HepG2 (cell line): ENCODE measurements around the gene FZD4. TPM values are rescaled to one million over a fixed set of nuclear protein-coding genes. Genes with fewer than 3 reads are reported as not detected.
A peak's percentile ranks its signal among the peaks of the same experiment; 100 is the strongest.

Source experiments
- CHD2 ChIP-seq: IDR thresholded peaks from 2 replicates; pipeline ENCODE4 v1.6.1; 2011; ENCODE audit warnings: low read depth, low read length, improper control_type of control experiment
- EHMT2 ChIP-seq: fragments of 200-600 bp; sonication (generic); IDR thresholded peaks from 2 replicates; pipeline ENCODE4 v1.7.0; 2017; ENCODE audit warnings: antibody characterized with exemption, low read depth, low read length, borderline replicate concordance
- FOXA1 ChIP-seq, 2 experiments: fragments of 450-650 bp in 1 of 2; sonication (generic) in 1 of 2; formaldehyde crosslinking in 1 of 2; IDR thresholded peaks; 2 replicates each; pipeline versions ENCODE4 v1.4.0 to v1.6.1; 2016 to 2020; ENCODE audit warnings: missing genetic modification reagents in 1 of 2
- FOXP1 ChIP-seq, 2 experiments: fragments of 450-650 bp in 1 of 2; IDR thresholded peaks; 2 replicates each; pipeline ENCODE4 v1.6.1; 2017 to 2018; ENCODE audit warnings: antibody characterized with exemption in 1 of 2
- GATAD2A ChIP-seq: IDR thresholded peaks from 2 replicates; pipeline ENCODE4 v1.6.1; 2016
- IRX3 ChIP-seq: sonication (generic); formaldehyde crosslinking; IDR thresholded peaks from 2 replicates; pipeline ENCODE4 v1.8.1; 2023; ENCODE audit warnings: mild to moderate bottlenecking, low read depth, missing genetic modification reagents, borderline replicate concordance
- ISL2 ChIP-seq: sonication (generic); formaldehyde crosslinking; IDR thresholded peaks from 2 replicates; pipeline ENCODE4 v1.5.0; 2020; ENCODE audit warnings: missing genetic modification reagents
- KLF16 ChIP-seq, 2 experiments: sonication (generic) in 1 of 2; formaldehyde crosslinking in 1 of 2; IDR thresholded peaks; 2 replicates each; pipeline versions ENCODE4 v1.6.1 to v1.8.0; 2016 to 2023; ENCODE audit warnings: missing genetic modification reagents in 2 of 2, missing compliant biosample characterization in 1 of 2
- KMT2A ChIP-seq: sonication (generic); formaldehyde crosslinking; IDR thresholded peaks from 2 replicates; pipeline ENCODE4 v1.4.0; 2020; ENCODE audit warnings: missing genetic modification reagents
- NCOA5 ChIP-seq: sonication (generic); formaldehyde crosslinking; IDR thresholded peaks from 2 replicates; pipeline ENCODE4 v1.4.0; 2020; ENCODE audit warnings: missing genetic modification reagents
- NFIB ChIP-seq: sonication (generic); formaldehyde crosslinking; IDR thresholded peaks from 2 replicates; pipeline ENCODE4 v1.9.0; 2021; ENCODE audit warnings: missing genetic modification reagents, mild to moderate bottlenecking, borderline replicate concordance
- RARA ChIP-seq: IDR thresholded peaks from 2 replicates; pipeline ENCODE4 v1.6.1; 2016; ENCODE audit warnings: missing genetic modification reagents, missing compliant biosample characterization
- SMYD3 ChIP-seq: sonication (generic); formaldehyde crosslinking; IDR thresholded peaks from 2 replicates; pipeline ENCODE4 v1.8.1; 2023; ENCODE audit warnings: mild to moderate bottlenecking, missing genetic modification reagents
- TARDBP ChIP-seq: sonication (generic); formaldehyde crosslinking; IDR thresholded peaks from 2 replicates; pipeline ENCODE4 v1.8.0; 2022; ENCODE audit warnings: mild to moderate bottlenecking, missing genetic modification reagents
- ZNF20 ChIP-seq: sonication (generic); formaldehyde crosslinking; IDR thresholded peaks from 2 replicates; pipeline ENCODE4 v1.4.0; 2020; ENCODE audit warnings: mild to moderate bottlenecking, moderate library complexity, missing genetic modification reagents
- ZNF235 ChIP-seq: sonication (generic); formaldehyde crosslinking; IDR thresholded peaks from 2 replicates; pipeline ENCODE4 v1.8.1; 2023; ENCODE audit warnings: mild to moderate bottlenecking, missing genetic modification reagents, borderline replicate concordance
- ZNF577 ChIP-seq: sonication (generic); formaldehyde crosslinking; IDR thresholded peaks from 2 replicates; pipeline ENCODE4 v1.4.0; 2020; ENCODE audit warnings: mild to moderate bottlenecking, low read depth, missing genetic modification reagents, borderline replicate concordance
- ZNF644 ChIP-seq: IDR thresholded peaks from 2 replicates; pipeline ENCODE4 v1.6.1; 2016; ENCODE audit warnings: low read depth
- ZNF670 ChIP-seq: sonication (generic); formaldehyde crosslinking; IDR thresholded peaks from 2 replicates; pipeline ENCODE4 v1.8.0; 2022; ENCODE audit warnings: mild to moderate bottlenecking, missing genetic modification reagents, borderline replicate concordance
- ZNF747 ChIP-seq: sonication (generic); formaldehyde crosslinking; IDR thresholded peaks from 2 replicates; pipeline ENCODE4 v1.8.1; 2023; ENCODE audit warnings: missing genetic modification reagents, mild to moderate bottlenecking, borderline replicate concordance
- ZSCAN12 ChIP-seq: sonication (generic); formaldehyde crosslinking; IDR thresholded peaks from 2 replicates; pipeline ENCODE4 v1.9.0; 2021; ENCODE audit warnings: mild to moderate bottlenecking, missing genetic modification reagents
- polyA plus RNA-seq, 8 experiments: library from polyadenylated mRNA; depleted of rRNA in 3 of 8; stranded (reverse) in 7 of 8; unstranded in 1 of 8; fragments of >200 nt; fragmentation: Illumina TruSeq in 4 of 8; extraction: Trizol in 4 of 8; gene quantifications; 2 replicates each; pipeline versions ENCODE4 v1.2.1 to v1.2.3, GENCODE V29; 2011 to 2016; ENCODE audit warnings: low read depth in 4 of 8, missing spikeins in 1 of 8, mixed read lengths in 1 of 8; ENCODE audit not compliant: insufficient read depth in 1 of 8
- total RNA-seq, 5 experiments: library from RNA; depleted of rRNA; stranded (reverse); fragments of >200 nt; fragmentation: Illumina TruSeq; extraction: Trizol; gene quantifications; 2 replicates each; pipeline ENCODE4 v1.2.3, GENCODE V29; 2016; ENCODE audit warnings: low read depth in 1 of 5
- TF ChIP-seq, protein P1 (sequence below): sonication (generic); formaldehyde crosslinking; IDR thresholded peaks from 2 replicates; pipeline ENCODE4 v1.5.1; 2020; ENCODE audit warnings: mild to moderate bottlenecking, missing genetic modification reagents
- TF ChIP-seq, protein P2 (sequence below): IDR thresholded peaks from 2 replicates; pipeline ENCODE4 v1.4.0; 2020; ENCODE audit warnings: mild to moderate bottlenecking, missing genetic modification reagents

The FZD4 gene
- total and polyA plus RNA-seq, 2 of the 13 experiments (the other 11 are each of a cell fraction or from before 2014, with no cell fraction given), result 46.5 to 70.4 TPM

DNA sequence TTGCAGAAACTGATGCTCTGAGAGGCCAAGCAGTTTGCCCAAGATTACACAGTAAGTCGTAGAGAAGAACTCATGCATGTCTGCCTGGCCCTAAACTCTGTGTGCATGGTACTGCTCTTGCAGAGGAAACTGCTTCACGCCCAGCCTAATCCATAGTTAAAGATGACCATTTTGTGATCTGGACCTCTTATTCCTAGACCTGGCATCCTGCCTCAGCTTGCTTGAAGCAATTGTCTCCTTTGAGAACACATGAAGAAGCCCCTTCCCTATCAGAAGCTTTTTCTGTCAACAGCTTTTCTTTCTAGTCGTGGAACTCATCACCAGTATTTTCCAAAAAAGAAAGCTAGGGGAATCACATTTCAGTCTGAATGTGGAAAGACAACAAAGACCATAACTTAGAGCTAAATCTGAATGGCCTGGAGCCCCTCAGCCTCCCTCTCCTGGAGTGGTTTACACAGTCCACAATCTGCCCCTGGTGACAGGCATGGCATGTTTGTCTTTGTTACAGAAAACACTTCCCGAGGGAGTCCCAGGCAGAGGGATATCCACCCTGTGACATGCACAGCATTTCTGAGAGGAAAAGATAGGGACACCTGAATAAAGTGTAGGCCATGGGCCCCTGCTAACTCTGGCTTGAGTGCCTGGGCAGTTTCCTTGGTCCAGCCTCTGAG is 2.9 kb upstream of the FZD4 start (continued):
- TF ChIP-seq, protein P1, sequence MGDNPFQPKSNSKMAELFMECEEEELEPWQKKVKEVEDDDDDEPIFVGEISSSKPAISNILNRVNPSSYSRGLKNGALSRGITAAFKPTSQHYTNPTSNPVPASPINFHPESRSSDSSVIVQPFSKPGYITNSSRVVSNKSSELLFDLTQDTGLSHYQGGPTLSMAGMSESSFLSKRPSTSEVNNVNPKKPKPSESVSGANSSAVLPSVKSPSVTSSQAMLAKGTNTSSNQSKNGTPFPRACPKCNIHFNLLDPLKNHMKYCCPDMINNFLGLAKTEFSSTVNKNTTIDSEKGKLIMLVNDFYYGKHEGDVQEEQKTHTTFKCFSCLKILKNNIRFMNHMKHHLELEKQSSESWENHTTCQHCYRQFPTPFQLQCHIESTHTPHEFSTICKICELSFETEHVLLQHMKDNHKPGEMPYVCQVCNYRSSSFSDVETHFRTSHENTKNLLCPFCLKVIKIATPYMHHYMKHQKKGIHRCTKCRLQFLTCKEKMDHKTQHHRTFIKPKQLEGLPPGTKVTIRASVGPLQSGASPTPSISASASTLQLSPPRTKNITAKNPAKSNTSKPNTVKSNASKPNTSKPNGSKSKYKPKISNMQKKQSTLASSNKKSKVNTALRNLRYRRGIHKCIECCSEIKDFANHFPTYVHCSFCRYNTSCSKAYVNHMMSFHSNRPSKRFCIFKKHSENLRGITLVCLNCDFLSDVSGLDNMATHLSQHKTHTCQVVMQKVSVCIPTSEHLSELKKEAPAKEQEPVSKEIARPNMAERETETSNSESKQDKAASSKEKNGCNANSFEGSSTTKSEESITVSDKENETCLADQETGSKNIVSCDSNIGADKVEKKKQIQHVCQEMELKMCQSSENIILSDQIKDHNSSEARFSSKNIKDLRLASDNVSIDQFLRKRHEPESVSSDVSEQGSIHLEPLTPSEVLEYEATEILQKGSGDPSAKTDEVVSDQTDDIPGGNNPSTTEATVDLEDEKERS (CRISPR knock-in tag), result no peak
- peak; percentile 70 for TF ChIP-seq GATAD2A (CRISPR knock-in tag)
- 0 out of 2 replicates have a peak, but pooled peaks have one; percentile 50 for TF ChIP-seq SMYD3
- no peak for TF ChIP-seq ISL2 (CRISPR knock-in tag)
- TF ChIP-seq KMT2A, result no peak
- TF ChIP-seq ZNF20 (CRISPR knock-in tag), result no peak
- TF ChIP-seq ZSCAN12, result no peak
- TF ChIP-seq ZNF644 (CRISPR knock-in tag), result 0 out of 2 replicates have a peak, but pooled peaks have one; percentile 8
- peak; percentile 27; the same call in 1 of the 2 replicates for TF ChIP-seq TARDBP (CRISPR knock-in tag)
- TF ChIP-seq, protein P2, sequence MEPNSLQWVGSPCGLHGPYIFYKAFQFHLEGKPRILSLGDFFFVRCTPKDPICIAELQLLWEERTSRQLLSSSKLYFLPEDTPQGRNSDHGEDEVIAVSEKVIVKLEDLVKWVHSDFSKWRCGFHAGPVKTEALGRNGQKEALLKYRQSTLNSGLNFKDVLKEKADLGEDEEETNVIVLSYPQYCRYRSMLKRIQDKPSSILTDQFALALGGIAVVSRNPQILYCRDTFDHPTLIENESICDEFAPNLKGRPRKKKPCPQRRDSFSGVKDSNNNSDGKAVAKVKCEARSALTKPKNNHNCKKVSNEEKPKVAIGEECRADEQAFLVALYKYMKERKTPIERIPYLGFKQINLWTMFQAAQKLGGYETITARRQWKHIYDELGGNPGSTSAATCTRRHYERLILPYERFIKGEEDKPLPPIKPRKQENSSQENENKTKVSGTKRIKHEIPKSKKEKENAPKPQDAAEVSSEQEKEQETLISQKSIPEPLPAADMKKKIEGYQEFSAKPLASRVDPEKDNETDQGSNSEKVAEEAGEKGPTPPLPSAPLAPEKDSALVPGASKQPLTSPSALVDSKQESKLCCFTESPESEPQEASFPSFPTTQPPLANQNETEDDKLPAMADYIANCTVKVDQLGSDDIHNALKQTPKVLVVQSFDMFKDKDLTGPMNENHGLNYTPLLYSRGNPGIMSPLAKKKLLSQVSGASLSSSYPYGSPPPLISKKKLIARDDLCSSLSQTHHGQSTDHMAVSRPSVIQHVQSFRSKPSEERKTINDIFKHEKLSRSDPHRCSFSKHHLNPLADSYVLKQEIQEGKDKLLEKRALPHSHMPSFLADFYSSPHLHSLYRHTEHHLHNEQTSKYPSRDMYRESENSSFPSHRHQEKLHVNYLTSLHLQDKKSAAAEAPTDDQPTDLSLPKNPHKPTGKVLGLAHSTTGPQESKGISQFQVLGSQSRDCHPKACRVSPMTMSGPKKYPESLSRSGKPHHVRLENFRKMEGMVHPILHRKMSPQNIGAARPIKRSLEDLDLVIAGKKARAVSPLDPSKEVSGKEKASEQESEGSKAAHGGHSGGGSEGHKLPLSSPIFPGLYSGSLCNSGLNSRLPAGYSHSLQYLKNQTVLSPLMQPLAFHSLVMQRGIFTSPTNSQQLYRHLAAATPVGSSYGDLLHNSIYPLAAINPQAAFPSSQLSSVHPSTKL (CRISPR knock-in tag), result peak; percentile 57; the same call in 1 of the 2 replicates
- TF ChIP-seq ZNF670 (CRISPR knock-in tag), result no peak
- no peak for TF ChIP-seq ZNF577 (CRISPR knock-in tag)
- TF ChIP-seq ZNF235 (CRISPR knock-in tag), result no peak
- TF ChIP-seq EHMT2, result no peak
- TF ChIP-seq RARA (CRISPR knock-in tag), result peak; percentile 32; the same call in 1 of the 2 replicates
- no peak for TF ChIP-seq ZNF747 (CRISPR knock-in tag)
- no peak for TF ChIP-seq CHD2
- TF ChIP-seq FOXP1 (IDR thresholded peaks at IDR 0.05), result no peak
- peak; percentile 57; the same call in 1 of the 2 replicates for TF ChIP-seq FOXP1 (CRISPR knock-in tag; IDR thresholded peaks at IDR 0.05)
- no peak for TF ChIP-seq FOXA1 (IDR thresholded peaks at IDR 0.05)
- peak; percentile 70 for TF ChIP-seq FOXA1 (CRISPR knock-in tag; IDR thresholded peaks at IDR 0.05)
- TF ChIP-seq IRX3 (CRISPR knock-in tag), result peak; percentile 32; the same call in 1 of the 2 replicates
- TF ChIP-seq KLF16 (CRISPR knock-in tag; IDR thresholded peaks at IDR 0.05), result no peak
- no peak for TF ChIP-seq NCOA5 (CRISPR knock-in tag)
- no peak for TF ChIP-seq NFIB (CRISPR knock-in tag)
